HEK293 (cell line): ENCODE data around the gene DMBX1.

ENCODE experiments used
- BCL11A ChIP-seq: fragments of 450-650 bp; formaldehyde crosslinking; IDR thresholded peaks from 2 replicates; pipeline ENCODE4 v1.5.1; 2016; ENCODE audit warnings: low read depth, missing biosample characterization, missing genetic modification characterization
- ZNF175 ChIP-seq: fragments of 450-650 bp; formaldehyde crosslinking; IDR thresholded peaks from 2 replicates; pipeline ENCODE4 v1.5.1; 2016; ENCODE audit warnings: missing biosample characterization, missing genetic modification characterization
- ZNF24 ChIP-seq: fragments of 450-650 bp; formaldehyde crosslinking; IDR thresholded peaks from 2 replicates; pipeline ENCODE4 v1.5.1; 2016; ENCODE audit warnings: missing biosample characterization, missing genetic modification characterization
- ZNF558 ChIP-seq: fragments of 450-650 bp; formaldehyde crosslinking; IDR thresholded peaks from 2 replicates; pipeline ENCODE4 v1.5.1; 2016; ENCODE audit warnings: missing biosample characterization, missing genetic modification characterization
- TF ChIP-seq, protein P1 (sequence below): fragments of 450-650 bp; formaldehyde crosslinking; IDR thresholded peaks from 2 replicates; pipeline ENCODE4 v1.5.1; 2016; ENCODE audit warnings: missing biosample characterization, missing genetic modification characterization
- TF ChIP-seq, protein P2 (sequence below): fragments of 450-650 bp; formaldehyde crosslinking; IDR thresholded peaks from 2 replicates; pipeline ENCODE4 v1.5.1; 2016; ENCODE audit warnings: missing biosample characterization, missing genetic modification characterization
- TF ChIP-seq, protein P3 (sequence below): fragments of 450-650 bp; formaldehyde crosslinking; IDR thresholded peaks from 2 replicates; pipeline ENCODE4 v1.5.1; 2016; ENCODE audit warnings: missing biosample characterization, missing genetic modification characterization

DNA sequence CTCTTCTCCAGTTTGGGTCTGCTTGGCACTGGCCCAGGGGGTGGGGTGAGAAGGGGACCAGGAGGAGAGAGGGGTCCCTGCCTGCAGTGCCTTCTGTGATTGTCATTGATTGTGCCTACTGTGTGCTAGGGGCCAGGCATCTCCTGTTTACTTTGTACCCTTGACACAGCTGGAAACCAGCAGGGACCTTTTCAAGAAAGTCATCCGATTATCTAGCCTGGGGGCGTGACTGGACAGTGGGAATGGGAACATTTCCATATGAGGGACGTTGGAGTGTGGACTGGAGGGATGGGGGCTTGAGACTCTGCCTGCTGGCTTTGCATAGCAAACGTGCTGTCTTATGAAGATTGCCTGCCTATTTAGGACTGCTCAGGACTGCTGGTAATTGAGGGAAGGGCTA lies 19.8 kb upstream of the DMBX1 start:
- TF ChIP-seq ZNF24 (tag by site-specific recombination) (no peak), ZNF175 (tag by site-specific recombination) (no peak), BCL11A (no peak), ZNF558 (no peak)
- TF ChIP-seq, protein P1, sequence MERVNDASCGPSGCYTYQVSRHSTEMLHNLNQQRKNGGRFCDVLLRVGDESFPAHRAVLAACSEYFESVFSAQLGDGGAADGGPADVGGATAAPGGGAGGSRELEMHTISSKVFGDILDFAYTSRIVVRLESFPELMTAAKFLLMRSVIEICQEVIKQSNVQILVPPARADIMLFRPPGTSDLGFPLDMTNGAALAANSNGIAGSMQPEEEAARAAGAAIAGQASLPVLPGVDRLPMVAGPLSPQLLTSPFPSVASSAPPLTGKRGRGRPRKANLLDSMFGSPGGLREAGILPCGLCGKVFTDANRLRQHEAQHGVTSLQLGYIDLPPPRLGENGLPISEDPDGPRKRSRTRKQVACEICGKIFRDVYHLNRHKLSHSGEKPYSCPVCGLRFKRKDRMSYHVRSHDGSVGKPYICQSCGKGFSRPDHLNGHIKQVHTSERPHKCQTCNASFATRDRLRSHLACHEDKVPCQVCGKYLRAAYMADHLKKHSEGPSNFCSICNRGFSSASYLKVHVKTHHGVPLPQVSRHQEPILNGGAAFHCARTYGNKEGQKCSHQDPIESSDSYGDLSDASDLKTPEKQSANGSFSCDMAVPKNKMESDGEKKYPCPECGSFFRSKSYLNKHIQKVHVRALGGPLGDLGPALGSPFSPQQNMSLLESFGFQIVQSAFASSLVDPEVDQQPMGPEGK: no peak
- TF ChIP-seq, protein P2, sequence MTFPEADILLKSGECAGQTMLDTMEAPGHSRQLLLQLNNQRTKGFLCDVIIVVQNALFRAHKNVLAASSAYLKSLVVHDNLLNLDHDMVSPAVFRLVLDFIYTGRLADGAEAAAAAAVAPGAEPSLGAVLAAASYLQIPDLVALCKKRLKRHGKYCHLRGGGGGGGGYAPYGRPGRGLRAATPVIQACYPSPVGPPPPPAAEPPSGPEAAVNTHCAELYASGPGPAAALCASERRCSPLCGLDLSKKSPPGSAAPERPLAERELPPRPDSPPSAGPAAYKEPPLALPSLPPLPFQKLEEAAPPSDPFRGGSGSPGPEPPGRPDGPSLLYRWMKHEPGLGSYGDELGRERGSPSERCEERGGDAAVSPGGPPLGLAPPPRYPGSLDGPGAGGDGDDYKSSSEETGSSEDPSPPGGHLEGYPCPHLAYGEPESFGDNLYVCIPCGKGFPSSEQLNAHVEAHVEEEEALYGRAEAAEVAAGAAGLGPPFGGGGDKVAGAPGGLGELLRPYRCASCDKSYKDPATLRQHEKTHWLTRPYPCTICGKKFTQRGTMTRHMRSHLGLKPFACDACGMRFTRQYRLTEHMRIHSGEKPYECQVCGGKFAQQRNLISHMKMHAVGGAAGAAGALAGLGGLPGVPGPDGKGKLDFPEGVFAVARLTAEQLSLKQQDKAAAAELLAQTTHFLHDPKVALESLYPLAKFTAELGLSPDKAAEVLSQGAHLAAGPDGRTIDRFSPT: no peak
- TF ChIP-seq, protein P3, sequence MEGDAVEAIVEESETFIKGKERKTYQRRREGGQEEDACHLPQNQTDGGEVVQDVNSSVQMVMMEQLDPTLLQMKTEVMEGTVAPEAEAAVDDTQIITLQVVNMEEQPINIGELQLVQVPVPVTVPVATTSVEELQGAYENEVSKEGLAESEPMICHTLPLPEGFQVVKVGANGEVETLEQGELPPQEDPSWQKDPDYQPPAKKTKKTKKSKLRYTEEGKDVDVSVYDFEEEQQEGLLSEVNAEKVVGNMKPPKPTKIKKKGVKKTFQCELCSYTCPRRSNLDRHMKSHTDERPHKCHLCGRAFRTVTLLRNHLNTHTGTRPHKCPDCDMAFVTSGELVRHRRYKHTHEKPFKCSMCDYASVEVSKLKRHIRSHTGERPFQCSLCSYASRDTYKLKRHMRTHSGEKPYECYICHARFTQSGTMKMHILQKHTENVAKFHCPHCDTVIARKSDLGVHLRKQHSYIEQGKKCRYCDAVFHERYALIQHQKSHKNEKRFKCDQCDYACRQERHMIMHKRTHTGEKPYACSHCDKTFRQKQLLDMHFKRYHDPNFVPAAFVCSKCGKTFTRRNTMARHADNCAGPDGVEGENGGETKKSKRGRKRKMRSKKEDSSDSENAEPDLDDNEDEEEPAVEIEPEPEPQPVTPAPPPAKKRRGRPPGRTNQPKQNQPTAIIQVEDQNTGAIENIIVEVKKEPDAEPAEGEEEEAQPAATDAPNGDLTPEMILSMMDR (tag by site-specific recombination): no peak
